Neural progenitor cell (in vitro differentiated cells): Measurements from ENCODE around the gene ZFYVE21.

Source experiments
- CTCF ChIP-seq: fragments of 200-600 bp; sonication (generic); IDR thresholded peaks from 2 replicates; pipeline ENCODE4 v1.5.1; 2017; ENCODE audit warnings: antibody characterized with exemption, mild to moderate bottlenecking
- EZH2 ChIP-seq: fragments of 200-600 bp; sonication (generic); IDR thresholded peaks from 2 replicates; pipeline ENCODE4 v1.6.1; 2017; ENCODE audit warnings: antibody characterized with exemption, mild to moderate bottlenecking, moderate library complexity
- EZH2phosphoT487 ChIP-seq: fragments of 200-600 bp; sonication (generic); IDR thresholded peaks from 2 replicates; pipeline ENCODE4 v1.6.1; 2017; ENCODE audit warnings: antibody characterized with exemption

DNA sequence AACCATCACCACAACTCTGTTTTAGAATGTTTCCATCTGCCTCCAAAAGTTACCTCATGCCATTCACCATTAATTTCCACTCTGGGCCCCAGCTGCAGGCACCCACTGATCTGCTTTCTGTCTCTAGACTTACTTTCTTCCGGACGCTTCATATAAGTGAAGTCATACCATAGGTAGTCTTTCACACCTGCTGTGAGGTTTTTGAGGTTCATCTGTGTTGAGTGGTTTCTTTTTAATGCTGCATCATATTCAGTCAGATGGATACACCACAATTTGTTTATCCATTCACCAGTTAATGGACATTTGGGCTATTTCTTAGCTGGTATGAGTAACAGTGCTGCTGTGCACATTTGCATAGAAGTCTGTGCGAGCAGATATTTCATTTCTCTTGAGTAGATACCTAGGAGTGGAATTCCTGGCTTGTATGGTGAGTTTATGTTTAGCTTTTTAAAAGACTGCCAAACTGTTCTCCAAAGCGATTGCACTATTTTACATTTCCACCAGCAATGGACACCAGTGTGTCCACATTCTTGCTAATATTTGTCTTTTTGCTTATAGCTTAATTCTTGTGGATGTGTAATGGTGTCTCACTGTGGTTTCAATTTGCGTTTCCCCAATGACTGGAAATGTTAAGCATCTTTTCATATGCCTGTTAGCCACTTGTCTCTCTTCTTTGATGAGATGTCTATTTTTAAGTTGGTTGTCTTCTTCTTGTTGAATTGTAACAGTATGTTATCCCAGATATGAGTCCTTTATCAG lies 48.3 kb downstream of the ZFYVE21 start:
- TF ChIP-seq CTCF = no peak
- TF ChIP-seq EZH2 = no peak
- TF ChIP-seq EZH2phosphoT487 = no peak
